COLO829 (cell line): ENCODE data around the gene IDH3A.
A peak's percentile ranks its signal among the peaks of the same experiment; 100 is the strongest.

Experiments
- DNase-seq: peaks from one replicate; pipeline ENCODE4 v3.0.0; 2012; ENCODE audit warnings: low spot score

Gene IDH3A

GRCh38 chr15:78168608-78169007, 19.4 kb downstream of the IDH3A start:
- no peak for DNase-seq

GRCh38 chr15:78170848-78171773, 21.9 kb downstream of the IDH3A start:
- no peak for DNase-seq

GRCh38 chr15:78171864-78172472, 22.8 kb downstream of the IDH3A start:
- DNase-seq = no peak

GRCh38 chr15:78174401-78174800, 25.2 kb downstream of the IDH3A start:
- no peak for DNase-seq

GRCh38 chr15:78175330-78175729, 26.2 kb downstream of the IDH3A start:
- no peak for DNase-seq

- DNase-seq = peak; percentile 9
These were observed 28.3 kb downstream of the IDH3A start for GRCh38 chr15:78177447-78177873.

GRCh38 chr15:78178064-78178463, 28.9 kb downstream of the IDH3A start:
- DNase-seq = no peak

- DNase-seq = no peak
These were observed 30.2 kb downstream of the IDH3A start for GRCh38 chr15:78179286-78179840.

GRCh38 chr15:78179906-78180305, 30.7 kb downstream of the IDH3A start:
- DNase-seq = no peak

- no peak for DNase-seq
These were observed 33.2 kb downstream of the IDH3A start for GRCh38 chr15:78182336-78182700.

- no peak for DNase-seq
These were observed 33.7 kb downstream of the IDH3A start for GRCh38 chr15:78182821-78183220.

- no peak for DNase-seq
These were observed 43.8 kb downstream of the IDH3A start for GRCh38 chr15:78192826-78193594.

- DNase-seq = no peak
These were observed 44.8 kb downstream of the IDH3A start for GRCh38 chr15:78193731-78194567.

- no peak for DNase-seq
These were observed 45.4 kb downstream of the IDH3A start for GRCh38 chr15:78194568-78194925.

- no peak for DNase-seq
These were observed 46.6 kb downstream of the IDH3A start for GRCh38 chr15:78195735-78196201.

GRCh38 chr15:78197632-78198031, 48.5 kb downstream of the IDH3A start:
- DNase-seq = no peak

- no peak for DNase-seq
These were observed 51.2 kb downstream of the IDH3A start for GRCh38 chr15:78200276-78200930.

- DNase-seq = no peak
These were observed 52.4 kb downstream of the IDH3A start for GRCh38 chr15:78201281-78202190.

- DNase-seq = no peak
These were observed 54.4 kb downstream of the IDH3A start for GRCh38 chr15:78203346-78204225.
